ENCODE results near the gene VMP1.

Gene VMP1

GRCh38 chr17:59810894-59811153, 103.4 kb downstream of the VMP1 start:
- H3K4me3 ChIP-seq (replicated peaks; ENCODE audit: low read depth, low read length) = no peak overlapping the region
- no peak for TF ChIP-seq CTCF (IDR thresholded peaks at IDR 0.05; ENCODE audit: low read depth, low read length, missing control alignments)
- DNase-seq (ENCODE audit: extremely low read depth, low read depth) = no peak

DNA sequence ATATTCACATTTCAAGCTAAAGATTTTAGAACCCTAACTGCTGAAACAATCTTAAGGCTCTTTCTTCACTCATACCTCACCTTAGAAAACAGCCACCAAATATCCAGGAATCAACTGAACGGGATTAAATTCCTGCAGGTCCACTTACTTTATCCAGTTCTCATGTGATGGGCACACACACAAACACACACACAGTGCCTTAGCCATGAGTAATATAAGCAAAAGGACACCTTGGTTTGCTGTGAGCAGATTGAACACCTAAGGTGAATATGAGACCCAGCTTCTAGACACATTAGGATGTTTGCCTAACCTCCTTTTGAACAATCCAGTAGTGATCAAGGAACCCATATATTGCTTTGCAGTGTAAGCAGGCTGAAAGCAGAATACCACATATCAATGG, 103.8 kb downstream of the VMP1 start:
- no peak for TF ChIP-seq CTCF (IDR thresholded peaks at IDR 0.05; ENCODE audit: low read depth, low read length, missing control alignments)

GRCh38 chr17:59812139-59812538, 104.7 kb downstream of the VMP1 start:
- no peak for DNase-seq (ENCODE audit: extremely low read depth, low read depth)
- no peak overlapping the region for H3K4me3 ChIP-seq (replicated peaks; ENCODE audit: low read depth, low read length)
- TF ChIP-seq CTCF (IDR thresholded peaks at IDR 0.05; ENCODE audit: low read depth, low read length, missing control alignments) = no peak

More for the DNA sequence above, 103.8 kb downstream of the VMP1 start:
- DNase-seq (ENCODE audit: extremely low read depth, low read depth) = no peak
- no peak overlapping the region for H3K4me3 ChIP-seq (replicated peaks; ENCODE audit: low read depth, low read length)

DNA sequence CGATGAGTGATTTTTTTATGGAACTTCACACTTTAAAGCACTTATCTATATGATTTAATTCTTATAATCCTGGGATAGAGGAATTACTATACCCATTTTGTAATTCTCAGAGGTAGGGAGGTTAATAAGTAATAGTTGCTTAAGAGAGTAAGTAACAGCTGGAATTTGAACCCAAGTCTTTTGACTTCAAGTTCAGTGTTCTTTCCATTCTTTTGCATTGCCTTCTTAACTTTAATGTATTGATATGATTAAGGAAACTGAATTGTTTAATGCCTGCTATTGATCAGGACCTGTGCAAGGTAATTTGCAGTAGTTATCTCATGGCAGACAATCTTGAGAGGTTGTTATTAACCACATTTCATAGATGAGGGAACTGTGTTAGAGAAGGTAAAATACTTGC, 106.8 kb downstream of the VMP1 start:
- DNase-seq (ENCODE audit: extremely low read depth, low read depth) = no peak
- H3K4me3 ChIP-seq (replicated peaks; ENCODE audit: low read depth, low read length) = no peak overlapping the region
- no peak for TF ChIP-seq CTCF (IDR thresholded peaks at IDR 0.05; ENCODE audit: low read depth, low read length, missing control alignments)

GRCh38 chr17:59814685-59815084, 107.2 kb downstream of the VMP1 start:
- TF ChIP-seq CTCF (IDR thresholded peaks at IDR 0.05; ENCODE audit: low read depth, low read length, missing control alignments) = no peak
- DNase-seq (ENCODE audit: extremely low read depth, low read depth) = no peak
- H3K4me3 ChIP-seq (replicated peaks; ENCODE audit: low read depth, low read length) = no peak overlapping the region

DNA sequence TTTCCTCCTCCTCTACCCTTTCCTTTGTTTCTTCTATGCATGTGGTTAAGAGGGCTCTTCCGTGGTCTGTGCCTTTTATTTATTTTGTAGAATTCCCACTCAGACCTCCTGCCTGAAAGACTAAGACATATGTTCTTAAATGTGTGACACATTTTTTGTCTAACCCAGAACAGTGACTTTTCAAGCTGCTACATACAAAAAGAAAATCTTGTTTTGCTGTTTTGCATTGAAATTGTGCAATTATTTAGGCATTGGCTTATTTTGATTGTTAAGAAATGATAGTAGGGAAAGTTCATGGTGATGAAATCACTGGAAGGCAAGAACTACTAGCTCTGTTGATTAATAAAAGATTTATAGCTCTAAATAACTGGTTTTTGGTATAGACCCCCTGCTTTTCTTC, 108.5 kb downstream of the VMP1 start:
- no peak for TF ChIP-seq CTCF (IDR thresholded peaks at IDR 0.05; ENCODE audit: low read depth, low read length, missing control alignments)

DNA sequence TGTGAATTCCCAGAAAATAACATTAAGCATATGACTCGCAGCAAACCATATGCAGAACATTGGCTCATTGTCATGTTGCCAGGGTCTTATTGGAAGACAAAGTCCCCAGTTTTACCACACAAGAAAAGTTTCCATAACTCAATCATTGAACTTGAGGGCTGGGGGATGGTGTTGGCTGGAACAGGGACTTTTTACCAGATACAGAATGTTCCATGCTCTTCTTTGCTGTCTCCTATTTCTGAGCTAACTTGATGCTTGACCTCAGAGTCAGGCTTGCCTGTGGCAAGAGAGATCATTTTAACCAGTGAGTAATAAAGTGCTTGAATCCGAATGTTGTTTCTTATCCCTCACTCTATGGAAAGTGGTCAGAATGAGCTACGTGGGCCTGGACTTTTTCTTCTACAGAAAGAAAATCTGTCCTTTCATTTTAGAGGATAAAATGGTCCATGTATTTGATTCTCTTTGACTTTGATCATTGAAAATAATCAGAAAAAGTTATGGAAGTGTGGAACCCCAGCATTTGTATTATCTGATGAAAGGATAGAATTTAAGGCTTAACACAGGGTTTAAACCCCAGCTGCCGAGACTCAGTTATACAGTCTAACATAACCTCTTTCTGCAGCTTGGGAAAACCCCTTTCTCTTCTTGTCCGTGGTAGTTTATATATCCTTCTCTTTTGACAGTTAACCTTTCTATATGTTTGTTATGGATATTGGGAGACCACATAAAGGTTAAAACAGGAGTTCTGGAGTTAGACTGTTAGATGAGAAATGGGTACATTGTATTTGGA, 118.3 kb downstream of the VMP1 start:
- no peak overlapping the region for H3K4me3 ChIP-seq (replicated peaks; ENCODE audit: low read depth, low read length)
- peak; percentile 76 for DNase-seq (ENCODE audit: extremely low read depth, low read depth)
- TF ChIP-seq CTCF (IDR thresholded peaks at IDR 0.05; ENCODE audit: low read depth, low read length, missing control alignments) = no peak

More for the DNA sequence above, 108.5 kb downstream of the VMP1 start:
- DNase-seq (ENCODE audit: extremely low read depth, low read depth) = no peak
- H3K4me3 ChIP-seq (replicated peaks; ENCODE audit: low read depth, low read length) = no peak overlapping the region
